ENCODE results near the gene ABO.
"Not testable (repeated sequence)": the region's sequence is repeated elsewhere in the genome, so short reads cannot be mapped to it uniquely, and the experiment has no call there.

- TF ChIP-seq, protein P1, sequence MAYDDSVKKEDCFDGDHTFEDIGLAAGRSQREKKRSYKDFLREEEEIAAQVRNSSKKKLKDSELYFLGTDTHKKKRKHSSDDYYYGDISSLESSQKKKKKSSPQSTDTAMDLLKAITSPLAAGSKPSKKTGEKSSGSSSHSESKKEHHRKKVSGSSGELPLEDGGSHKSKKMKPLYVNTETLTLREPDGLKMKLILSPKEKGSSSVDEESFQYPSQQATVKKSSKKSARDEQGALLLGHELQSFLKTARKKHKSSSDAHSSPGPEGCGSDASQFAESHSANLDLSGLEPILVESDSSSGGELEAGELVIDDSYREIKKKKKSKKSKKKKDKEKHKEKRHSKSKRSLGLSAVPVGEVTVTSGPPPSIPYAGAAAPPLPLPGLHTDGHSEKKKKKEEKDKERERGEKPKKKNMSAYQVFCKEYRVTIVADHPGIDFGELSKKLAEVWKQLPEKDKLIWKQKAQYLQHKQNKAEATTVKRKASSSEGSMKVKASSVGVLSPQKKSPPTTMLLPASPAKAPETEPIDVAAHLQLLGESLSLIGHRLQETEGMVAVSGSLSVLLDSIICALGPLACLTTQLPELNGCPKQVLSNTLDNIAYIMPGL (CRISPR knock-in tag; IDR thresholded peaks at IDR 0.05): not testable (repeated sequence)
- not testable (repeated sequence) for TF ChIP-seq CREB1, ZNF121, JUN (CRISPR knock-in tag; IDR thresholded peaks at IDR 0.05)
- TF ChIP-seq, protein P2, sequence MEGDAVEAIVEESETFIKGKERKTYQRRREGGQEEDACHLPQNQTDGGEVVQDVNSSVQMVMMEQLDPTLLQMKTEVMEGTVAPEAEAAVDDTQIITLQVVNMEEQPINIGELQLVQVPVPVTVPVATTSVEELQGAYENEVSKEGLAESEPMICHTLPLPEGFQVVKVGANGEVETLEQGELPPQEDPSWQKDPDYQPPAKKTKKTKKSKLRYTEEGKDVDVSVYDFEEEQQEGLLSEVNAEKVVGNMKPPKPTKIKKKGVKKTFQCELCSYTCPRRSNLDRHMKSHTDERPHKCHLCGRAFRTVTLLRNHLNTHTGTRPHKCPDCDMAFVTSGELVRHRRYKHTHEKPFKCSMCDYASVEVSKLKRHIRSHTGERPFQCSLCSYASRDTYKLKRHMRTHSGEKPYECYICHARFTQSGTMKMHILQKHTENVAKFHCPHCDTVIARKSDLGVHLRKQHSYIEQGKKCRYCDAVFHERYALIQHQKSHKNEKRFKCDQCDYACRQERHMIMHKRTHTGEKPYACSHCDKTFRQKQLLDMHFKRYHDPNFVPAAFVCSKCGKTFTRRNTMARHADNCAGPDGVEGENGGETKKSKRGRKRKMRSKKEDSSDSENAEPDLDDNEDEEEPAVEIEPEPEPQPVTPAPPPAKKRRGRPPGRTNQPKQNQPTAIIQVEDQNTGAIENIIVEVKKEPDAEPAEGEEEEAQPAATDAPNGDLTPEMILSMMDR (IDR thresholded peaks at IDR 0.05): not testable (repeated sequence)
- TF ChIP-seq, protein P3, sequence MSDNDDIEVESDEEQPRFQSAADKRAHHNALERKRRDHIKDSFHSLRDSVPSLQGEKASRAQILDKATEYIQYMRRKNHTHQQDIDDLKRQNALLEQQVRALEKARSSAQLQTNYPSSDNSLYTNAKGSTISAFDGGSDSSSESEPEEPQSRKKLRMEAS (CRISPR knock-in tag; IDR thresholded peaks at IDR 0.05): not testable (repeated sequence)
Observed at GRCh38 chr9:133205481-133205887, 69.5 kb downstream of the ABO start.

Measured in WTC11 (cell line).